SH-SY5Y (cell line): Measurements from ENCODE around the gene DERA.

ENCODE experiments used
- GATA2 ChIP-seq: IDR thresholded peaks from 2 replicates; pipeline ENCODE4 v1.6.1; 2011; ENCODE audit warnings: mild to moderate bottlenecking, low read depth, low read length
- GATA3 ChIP-seq: IDR thresholded peaks from 2 replicates; pipeline ENCODE4 v1.6.1; 2011; ENCODE audit warnings: low read depth, mild to moderate bottlenecking, low read length, moderate library complexity

- TF ChIP-seq GATA3 (no peak), GATA2 (no peak)
These were observed 119.6 kb downstream of the DERA start for GRCh38 chr12:16030744-16031143.
